ENCODE results near the gene HVCN1.

- no peak for TF ChIP-seq CREM (IDR thresholded peaks at IDR 0.05)
- TF ChIP-seq CREM (CRISPR knock-in tag; IDR thresholded peaks at IDR 0.05): no peak
- TF ChIP-seq SRF (IDR thresholded peaks at IDR 0.05; ENCODE audit: low read depth, low read length): no peak
- TF ChIP-seq PHF21A (CRISPR knock-in tag; IDR thresholded peaks at IDR 0.05): no peak
- no peak for TF ChIP-seq ZNF619 (CRISPR knock-in tag; IDR thresholded peaks at IDR 0.05)
- TF ChIP-seq MTA1 (CRISPR knock-in tag; IDR thresholded peaks at IDR 0.05; ENCODE audit: borderline replicate concordance): no peak
- no peak for TF ChIP-seq CREB1 (IDR thresholded peaks at IDR 0.05)
- no peak for TF ChIP-seq CREB1 (CRISPR knock-in tag; IDR thresholded peaks at IDR 0.05)
- no peak for TF ChIP-seq ZNF274 (CRISPR knock-in tag; IDR thresholded peaks at IDR 0.05)
- TF ChIP-seq SNAPC2 (CRISPR knock-in tag; IDR thresholded peaks at IDR 0.05): no peak
- TF ChIP-seq MIXL1 (CRISPR knock-in tag; IDR thresholded peaks at IDR 0.05): no peak
- TF ChIP-seq NR2F6 (IDR thresholded peaks at IDR 0.05): no peak
- TF ChIP-seq NR2F6 (CRISPR knock-in tag; IDR thresholded peaks at IDR 0.05): no peak
- no peak for TF ChIP-seq HDAC1 (CRISPR knock-in tag; IDR thresholded peaks at IDR 0.05)
- no peak for TF ChIP-seq POLR2A (IDR thresholded peaks at IDR 0.05; ENCODE audit: insufficient read depth in 1 of 2, low read depth in 2 of 2, low read length in 2 of 2)
- no peak for TF ChIP-seq TP53 (CRISPR knock-in tag; conservative IDR thresholded peaks at IDR 0.05)
These were observed 22.0 kb downstream of the HVCN1 start for GRCh38 chr12:110666892-110667291.
